K562 (cell line): Measurements from ENCODE around the gene IDH2. TPM values are rescaled to one million over a fixed set of nuclear protein-coding genes. Genes with fewer than 3 reads are reported as not detected.
A peak's percentile ranks its signal among the peaks of the same experiment; 100 is the strongest.

Source experiments
- BDP1 ChIP-seq: IDR thresholded peaks from 3 replicates; pipeline ENCODE4 v1.6.1; 2011; ENCODE audit not compliant: insufficient read length, insufficient read depth
- CREB1 ChIP-seq, 2 experiments: sonication (generic) in 1 of 2; formaldehyde crosslinking in 1 of 2; IDR thresholded peaks; 2 replicates each; pipeline versions ENCODE4 v1.6.1 to v1.8.0; 2012 to 2022; ENCODE audit warnings: inconsistent platforms in 1 of 2, mild to moderate bottlenecking in 1 of 2, missing genetic modification reagents in 1 of 2, moderate library complexity in 1 of 2
- DPF2 ChIP-seq: fragments of 450-650 bp; IDR thresholded peaks from 2 replicates; pipeline ENCODE4 v1.6.1; 2016
- EGR1 ChIP-seq: fragments of 450-650 bp; conservative IDR thresholded peaks from 2 replicates; pipeline ENCODE4 v1.6.1; 2017; ENCODE audit warnings: mild to moderate bottlenecking
- FOXA3 ChIP-seq, 2 experiments: fragments of 450-650 bp in 1 of 2; sonication (generic) in 1 of 2; formaldehyde crosslinking; IDR thresholded peaks in 1 of 2; conservative IDR thresholded peaks in 1 of 2; 2 replicates each; pipeline versions ENCODE4 v1.4.0 to v1.8.0; 2020 to 2022; ENCODE audit warnings: mild to moderate bottlenecking in 2 of 2, missing genetic modification reagents in 1 of 2
- FOXO4 ChIP-seq: fragments of 450-650 bp; formaldehyde crosslinking; IDR thresholded peaks from 2 replicates; pipeline ENCODE4 v1.4.0; 2020; ENCODE audit warnings: mild to moderate bottlenecking, moderate library complexity
- GABPB2 ChIP-seq: fragments of 250-450 bp; sonication (Bioruptor Pico); conservative IDR thresholded peaks from 2 replicates; pipeline ENCODE4 v1.5.1; 2021; ENCODE audit warnings: mild to moderate bottlenecking
- HEY1 ChIP-seq: fragments of 250-450 bp; sonication (Bioruptor Pico); IDR thresholded peaks from 2 replicates; pipeline ENCODE4 v1.5.0; 2020; ENCODE audit warnings: mild to moderate bottlenecking, moderate library complexity, borderline replicate concordance
- JUN ChIP-seq, 2 experiments: sonication (generic) in 1 of 2; formaldehyde crosslinking in 1 of 2; IDR thresholded peaks; 2 replicates each; pipeline versions ENCODE4 v1.6.1 to v1.8.0; 2012 to 2022; ENCODE audit warnings: borderline replicate concordance in 2 of 2, mild to moderate bottlenecking in 2 of 2, improper control_type of control experiment in 1 of 2, low read depth in 1 of 2, low read length in 1 of 2, missing genetic modification reagents in 1 of 2
- MEF2A ChIP-seq: IDR thresholded peaks from 2 replicates; pipeline ENCODE4 v1.6.1; 2011; ENCODE audit warnings: low read depth, mild to moderate bottlenecking, low read length, moderate library complexity; ENCODE audit not compliant: control insufficient read depth
- MEIS2 ChIP-seq: fragments of 450-650 bp; IDR thresholded peaks from 2 replicates; pipeline ENCODE4 v1.6.1; 2014; ENCODE audit warnings: mild to moderate bottlenecking; ENCODE audit not compliant: partially characterized antibody
- NFE2 ChIP-seq: IDR thresholded peaks from 2 replicates; pipeline ENCODE4 v1.6.1; 2014; ENCODE audit warnings: antibody characterized with exemption, low read depth
- NFXL1 ChIP-seq: fragments of 450-650 bp; formaldehyde crosslinking; IDR thresholded peaks from 2 replicates; pipeline ENCODE4 v1.4.0; 2021; ENCODE audit warnings: mild to moderate bottlenecking
- NUFIP1 ChIP-seq: fragments of 450-650 bp; IDR thresholded peaks from 2 replicates; pipeline ENCODE4 v1.6.1; 2018; ENCODE audit not compliant: partially characterized antibody
- PBX2 ChIP-seq, 2 experiments: IDR thresholded peaks in 1 of 2; conservative IDR thresholded peaks in 1 of 2; 2 replicates each; pipeline ENCODE4 v1.6.1; 2016; ENCODE audit warnings: low read depth in 2 of 2, mild to moderate bottlenecking in 1 of 2, missing compliant biosample characterization in 1 of 2, missing genetic modification characterization in 1 of 2, moderate library complexity in 1 of 2
- PRMT5 ChIP-seq: sonication (generic); formaldehyde crosslinking; IDR thresholded peaks from 2 replicates; pipeline ENCODE4 v1.5.0; 2020; ENCODE audit warnings: missing genetic modification reagents
- RBFOX2 ChIP-seq: fragments of 200-400 bp; formaldehyde crosslinking; IDR thresholded peaks from 2 replicates; pipeline ENCODE4 v1.6.1; 2017; ENCODE audit warnings: low read depth, mild to moderate bottlenecking, low read length, moderate library complexity
- RBM25 ChIP-seq: fragments of 200-400 bp; formaldehyde crosslinking; IDR thresholded peaks from 2 replicates; pipeline ENCODE4 v1.6.1; 2018; ENCODE audit warnings: low read length, low read depth, moderate library complexity; ENCODE audit not compliant: severe bottlenecking
- RBM39 ChIP-seq: fragments of 200-400 bp; formaldehyde crosslinking; optimal IDR thresholded peaks from 2 replicates; pipeline ENCODE3; 2018; ENCODE audit warnings: low read depth, low read length
- WHSC1 ChIP-seq: IDR thresholded peaks from one replicate; pipeline ENCODE4 v1.6.1; 2012; ENCODE audit warnings: low read length, control low read depth, inconsistent platforms
- ZBTB9 ChIP-seq: fragments of 450-650 bp; formaldehyde crosslinking; IDR thresholded peaks from 2 replicates; pipeline ENCODE4 v1.4.0; 2020; ENCODE audit warnings: mild to moderate bottlenecking, moderate library complexity
- ZNF217 ChIP-seq: sonication (generic); formaldehyde crosslinking; IDR thresholded peaks from 2 replicates; pipeline ENCODE4 v1.8.0; 2022; ENCODE audit warnings: mild to moderate bottlenecking, missing genetic modification reagents
- ZNF699 ChIP-seq: fragments of 250-450 bp; sonication (Bioruptor Pico); IDR thresholded peaks from 2 replicates; pipeline ENCODE4 v1.8.0; 2021; ENCODE audit warnings: mild to moderate bottlenecking, moderate library complexity; ENCODE audit not compliant: insufficient replicate concordance
- polyA plus RNA-seq, 8 experiments: library from polyadenylated mRNA; depleted of rRNA in 4 of 8; stranded (reverse) in 5 of 8; unstranded in 3 of 8; fragments of >200 nt; fragmentation: Nextera tagmentation in 2 of 8; fragmentation: Illumina TruSeq in 1 of 8; extraction: Ambion mirVana in 2 of 8; extraction: Trizol in 1 of 8; gene quantifications; 2 replicates each; pipeline versions ENCODE4 v1.2.1 to v1.2.3, GENCODE V29; 2011 to 2014; ENCODE audit warnings: inconsistent platforms in 1 of 8, missing spikeins in 1 of 8
- total RNA-seq, 7 experiments: library from RNA; depleted of rRNA in 6 of 7; stranded (reverse); fragments of >200 nt in 6 of 7; fragmentation: Illumina TruSeq in 2 of 7; extraction: Trizol in 2 of 7; gene quantifications; 2 replicates each; pipeline versions ENCODE4 v1.2.1 to v1.2.3, GENCODE V29; 2011 to 2021; ENCODE audit warnings: low replicate concordance in 1 of 7

The IDH2 gene
- total and polyA plus RNA-seq, 9 of the 15 experiments (the other 6 are each of a cell fraction or from before 2014, with no cell fraction given) = 0.70 to 99.9 (median 59.2) TPM

- no peak for TF ChIP-seq ZBTB9 (CRISPR knock-in tag)
- TF ChIP-seq MEF2A = no peak
- no peak for TF ChIP-seq ZNF699 (CRISPR knock-in tag)
- no peak for TF ChIP-seq CREB1 (IDR thresholded peaks at IDR 0.05)
- TF ChIP-seq CREB1 (CRISPR knock-in tag; IDR thresholded peaks at IDR 0.05) = no peak
- TF ChIP-seq HEY1 (CRISPR knock-in tag) = no peak
- no peak for TF ChIP-seq BDP1
- no peak for TF ChIP-seq NFXL1 (CRISPR knock-in tag)
- no peak for TF ChIP-seq PRMT5
- TF ChIP-seq FOXA3 (CRISPR knock-in tag; conservative IDR thresholded peaks at IDR 0.05 in 1 of 2, IDR thresholded peaks at IDR 0.05 in 1 of 2) = no peak
- no peak for TF ChIP-seq EGR1
- TF ChIP-seq PBX2 (CRISPR knock-in tag; IDR thresholded peaks at IDR 0.05; ENCODE audit: low read depth) = no peak
- peak; percentile 64; the same call in 1 of the 2 replicates for TF ChIP-seq PBX2 (tag; conservative IDR thresholded peaks at IDR 0.05; ENCODE audit: low read depth)
- peak; percentile 73 for TF ChIP-seq MEIS2
- TF ChIP-seq NUFIP1 = no peak
- TF ChIP-seq GABPB2 = no peak
- TF ChIP-seq NFE2 = 0 out of 2 replicates have a peak, but pooled peaks have one; percentile 16
- TF ChIP-seq RBM39 = no peak
- no peak for TF ChIP-seq RBFOX2
- no peak for TF ChIP-seq FOXO4
- TF ChIP-seq WHSC1 = no peak
- TF ChIP-seq RBM25 = no peak
- TF ChIP-seq ZNF217 (CRISPR knock-in tag) = no peak
- TF ChIP-seq JUN (IDR thresholded peaks at IDR 0.05; ENCODE audit: borderline replicate concordance, low read depth, low read length) = 0 out of 2 replicates have a peak, but pooled peaks have one; percentile 29
- no peak for TF ChIP-seq JUN (CRISPR knock-in tag; IDR thresholded peaks at IDR 0.05; ENCODE audit: borderline replicate concordance)
- 0 out of 2 replicates have a peak, but pooled peaks have one; percentile 13 for TF ChIP-seq DPF2
Measured at GRCh38 chr15:90106522-90107117, 4.4 kb upstream of the IDH2 start (continued).
